ENCODE measurements around the gene DCTD.

- TF ChIP-seq CTCF (IDR thresholded peaks at IDR 0.05; ENCODE audit: low read length), result no peak
- no peak for TF ChIP-seq EZH2phosphoT487 (IDR thresholded peaks at IDR 0.05; ENCODE audit: low read length)
Observed at GRCh38 chr4:182930889-182931288, 13.7 kb upstream of the DCTD start.

Data from MM.1S (cell line).